ENCODE measurements around the gene FNTB. TPM values are rescaled to one million over a fixed set of nuclear protein-coding genes. Genes with fewer than 3 reads are reported as not detected.
A peak's percentile ranks its signal among the peaks of the same experiment; 100 is the strongest.

The FNTB gene
- total RNA-seq, 1 experiment from 2014 or later, result 35.3 TPM

GRCh38 chr14:65074449-65075150, 87.9 kb downstream of the FNTB start:
- TF ChIP-seq EZH2 (IDR thresholded peaks at IDR 0.05; ENCODE audit: low read depth), result no peak
- TF ChIP-seq, protein P1, sequence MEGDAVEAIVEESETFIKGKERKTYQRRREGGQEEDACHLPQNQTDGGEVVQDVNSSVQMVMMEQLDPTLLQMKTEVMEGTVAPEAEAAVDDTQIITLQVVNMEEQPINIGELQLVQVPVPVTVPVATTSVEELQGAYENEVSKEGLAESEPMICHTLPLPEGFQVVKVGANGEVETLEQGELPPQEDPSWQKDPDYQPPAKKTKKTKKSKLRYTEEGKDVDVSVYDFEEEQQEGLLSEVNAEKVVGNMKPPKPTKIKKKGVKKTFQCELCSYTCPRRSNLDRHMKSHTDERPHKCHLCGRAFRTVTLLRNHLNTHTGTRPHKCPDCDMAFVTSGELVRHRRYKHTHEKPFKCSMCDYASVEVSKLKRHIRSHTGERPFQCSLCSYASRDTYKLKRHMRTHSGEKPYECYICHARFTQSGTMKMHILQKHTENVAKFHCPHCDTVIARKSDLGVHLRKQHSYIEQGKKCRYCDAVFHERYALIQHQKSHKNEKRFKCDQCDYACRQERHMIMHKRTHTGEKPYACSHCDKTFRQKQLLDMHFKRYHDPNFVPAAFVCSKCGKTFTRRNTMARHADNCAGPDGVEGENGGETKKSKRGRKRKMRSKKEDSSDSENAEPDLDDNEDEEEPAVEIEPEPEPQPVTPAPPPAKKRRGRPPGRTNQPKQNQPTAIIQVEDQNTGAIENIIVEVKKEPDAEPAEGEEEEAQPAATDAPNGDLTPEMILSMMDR (conservative IDR thresholded peaks at IDR 0.05), result no peak
- Histone ChIP-seq H2AFZ (no peak overlapping the region), H3K4me3 (no peak overlapping the region), H4K20me1 (ENCODE audit: insufficient read depth) (peaks cover 19% of the 10 kb centered on the region), H3K9me2 (ENCODE audit: insufficient read depth) (no peaks in the 10 kb centered on the region), H3K27me3 (ENCODE audit: insufficient read depth, low read depth) (no peaks in the 10 kb centered on the region), H3K9me3 (ENCODE audit: insufficient read depth, low read depth) (no peaks in the 10 kb centered on the region), H3K36me3 (ENCODE audit: low read depth) (peaks cover 17% of the 10 kb centered on the region; the same call in 1 of the 2 replicates), H3K79me2 (ENCODE audit: low read depth) (no peaks in the 10 kb centered on the region), H3K4me2 (no peak overlapping the region), H3F3A (ENCODE audit: insufficient read depth, low read depth) (peaks cover 16% of the 10 kb centered on the region; the same call in 1 of the 2 replicates), H3K4me1 (replicated peaks; ENCODE audit: insufficient read depth) (peaks cover 15% of the 10 kb centered on the region), H3K27ac (no peak overlapping the region)
- BruUV-seq (replicated peaks), result no TSS peak
- ChIA-PET CTCF (no interaction called here), POLR2A (ENCODE audit: unreplicated experiment) (no interaction called here)
- intact Hi-C loops (cut with micrococcal nuclease; ENCODE audit: unreplicated experiment), result no loop called here
- DNase-seq, result no peak

- no peak for TF ChIP-seq EZH2 (IDR thresholded peaks at IDR 0.05; ENCODE audit: low read depth)
- TF ChIP-seq, protein P1 (conservative IDR thresholded peaks at IDR 0.05), result no peak
- ChIA-PET CTCF (no interaction called here), POLR2A (ENCODE audit: unreplicated experiment) (interaction anchor here (0.5 kb wide), 1 partner anchor 29 kb away, joined by 5 read pairs; no protein-coding TSS in a partner anchor)
- no peaks in the 10 kb centered on the region for H3K27me3 ChIP-seq (ENCODE audit: insufficient read depth, low read depth)
- peaks cover 5% of the 10 kb centered on the region; the same call in 1 of the 2 replicates for H3F3A ChIP-seq (ENCODE audit: insufficient read depth, low read depth)
- DNase-seq, result no peak
- intact Hi-C loops (cut with micrococcal nuclease; ENCODE audit: unreplicated experiment), result no loop called here
- BruUV-seq (replicated peaks), result TSS peak; percentile 5
- H3K36me3 ChIP-seq (ENCODE audit: low read depth), result peaks cover 25% of the 10 kb centered on the region
- H3K9me3 ChIP-seq (ENCODE audit: insufficient read depth, low read depth), result no peaks in the 10 kb centered on the region
- peaks cover 4% of the 10 kb centered on the region for H3K4me1 ChIP-seq (replicated peaks; ENCODE audit: insufficient read depth)
- no peaks in the 10 kb centered on the region for H3K9me2 ChIP-seq (ENCODE audit: insufficient read depth)
- no peak overlapping the region for H2AFZ ChIP-seq
- peaks cover 24% of the 10 kb centered on the region; the same call in 1 of the 2 replicates for H4K20me1 ChIP-seq (ENCODE audit: insufficient read depth)
- no peak overlapping the region for H3K4me3 ChIP-seq
- no peak overlapping the region for H3K4me2 ChIP-seq
- H3K27ac ChIP-seq, result no peak overlapping the region
- H3K79me2 ChIP-seq (ENCODE audit: low read depth), result no peaks in the 10 kb centered on the region
Observed at GRCh38 chr14:65075628-65076325, 89.1 kb downstream of the FNTB start.

DNA sequence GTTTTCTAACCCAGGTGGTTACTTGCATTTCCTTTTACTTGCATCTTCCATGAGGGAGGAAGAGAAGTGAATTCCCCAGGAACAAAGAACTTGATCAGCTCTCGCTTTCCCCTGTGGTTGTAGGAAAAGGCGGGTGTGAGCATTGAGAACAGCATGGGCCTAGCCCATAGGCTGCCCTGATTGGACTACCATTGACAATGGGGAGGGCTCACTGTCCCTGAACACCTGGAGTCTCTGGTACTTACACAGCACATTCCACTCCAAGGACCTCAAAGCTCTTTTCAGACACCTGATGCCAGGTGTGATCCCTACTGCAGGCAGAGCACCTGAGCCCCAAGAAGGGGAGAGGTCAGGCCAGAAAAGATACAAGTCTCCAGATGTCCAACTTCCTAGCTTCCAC, 90.6 kb downstream of the FNTB start:
- Histone ChIP-seq H2AFZ (no peak overlapping the region), H3K9me2 (ENCODE audit: insufficient read depth) (no peaks in the 10 kb centered on the region), H3F3A (ENCODE audit: insufficient read depth, low read depth) (no peaks in the 10 kb centered on the region), H3K4me1 (replicated peaks; ENCODE audit: insufficient read depth) (no peaks in the 10 kb centered on the region), H3K4me2 (no peak overlapping the region), H3K36me3 (ENCODE audit: low read depth) (peaks cover 41% of the 10 kb centered on the region), H3K27me3 (ENCODE audit: insufficient read depth, low read depth) (no peaks in the 10 kb centered on the region), H3K79me2 (ENCODE audit: low read depth) (no peaks in the 10 kb centered on the region), H3K4me3 (no peak overlapping the region), H4K20me1 (ENCODE audit: insufficient read depth) (peaks cover 24% of the 10 kb centered on the region; the same call in 1 of the 2 replicates), H3K27ac (no peak overlapping the region), H3K9me3 (ENCODE audit: insufficient read depth, low read depth) (no peaks in the 10 kb centered on the region)
- ChIA-PET POLR2A (ENCODE audit: unreplicated experiment) (no interaction called here), CTCF (no interaction called here)
- TF ChIP-seq, protein P1 (conservative IDR thresholded peaks at IDR 0.05), result no peak
- no peak for TF ChIP-seq EZH2 (IDR thresholded peaks at IDR 0.05; ENCODE audit: low read depth)
- intact Hi-C loops (cut with micrococcal nuclease; ENCODE audit: unreplicated experiment), result no loop called here
- no TSS peak for BruUV-seq (replicated peaks)
- no peak for DNase-seq

Measured in PC-9 (cell line).